NOMO-1 treated with DMSO at 0.1 percent for 48 hours (cell line): ENCODE measurements around the gene PF4V1.
"Not testable (repeated sequence)": the region's sequence is repeated elsewhere in the genome, so short reads cannot be mapped to it uniquely, and the experiment has no call there.

ENCODE experiments used
- DNase-seq: peaks from one replicate; lab custom pipeline; 2025; ENCODE audit not compliant: unreplicated experiment; lab: John Stamatoyannopoulos, UW

PF4V1 gene

GRCh38 chr4:73869130-73870055 is 16.3 kb downstream of the PF4V1 start, which contains the start of gene CXCL1:
TSS of gene CXCL1 (plus strand) at chr4:73869393. CDS start at chr4:73869471, 78 bp downstream.
- peak; percentile 15 for DNase-seq

- DNase-seq: no peak
These were observed 17.2 kb downstream of the PF4V1 start for GRCh38 chr4:73870260-73870659.

- DNase-seq: no peak
These were observed 17.7 kb downstream of the PF4V1 start for GRCh38 chr4:73870768-73871167.

- DNase-seq: no peak
These were observed 18.6 kb downstream of the PF4V1 start for GRCh38 chr4:73871511-73872310.

GRCh38 chr4:73872316-73873108 is 19.4 kb downstream of the PF4V1 start:
- DNase-seq: peak; percentile 81

- peak; percentile 40 for DNase-seq
These were observed 21.3 kb downstream of the PF4V1 start for GRCh38 chr4:73874386-73874785.

GRCh38 chr4:73875401-73875800 is 22.3 kb downstream of the PF4V1 start:
- no peak for DNase-seq

GRCh38 chr4:73883306-73883705 is 30.2 kb downstream of the PF4V1 start:
- DNase-seq: no peak

GRCh38 chr4:73885574-73886267 is 32.6 kb downstream of the PF4V1 start:
- no peak for DNase-seq

- DNase-seq: no peak
These were observed 38.2 kb downstream of the PF4V1 start for GRCh38 chr4:73891326-73891725.

GRCh38 chr4:73891739-73892405 is 38.8 kb downstream of the PF4V1 start:
- DNase-seq: no peak

- DNase-seq: no peak
These were observed 39.9 kb downstream of the PF4V1 start for GRCh38 chr4:73892966-73893365.

GRCh38 chr4:73894001-73894400 is 40.9 kb downstream of the PF4V1 start:
- DNase-seq: no peak

- DNase-seq: no peak
These were observed 42.4 kb downstream of the PF4V1 start for GRCh38 chr4:73895201-73896175.

- no peak for DNase-seq
These were observed 43.3 kb downstream of the PF4V1 start for GRCh38 chr4:73896416-73896815.

- no peak for DNase-seq
These were observed 44.5 kb downstream of the PF4V1 start for GRCh38 chr4:73897380-73898136.

- DNase-seq: not testable (repeated sequence)
These were observed 46.2 kb downstream of the PF4V1 start for GRCh38 chr4:73899338-73899737.

GRCh38 chr4:73901031-73901430 is 47.9 kb downstream of the PF4V1 start:
- no peak for DNase-seq
